Suppressor macrophage treated with lipopolysaccharide for 4 hours (primary cell): ENCODE results near the gene CRLF1.
"Not testable (repeated sequence)": the region's sequence is repeated elsewhere in the genome, so short reads cannot be mapped to it uniquely, and the experiment has no call there.

ENCODE experiments used
- DNase-seq: peaks from one replicate; pipeline ENCODE4 v3.0.0-alpha.2; 2020

CRLF1 gene

DNA sequence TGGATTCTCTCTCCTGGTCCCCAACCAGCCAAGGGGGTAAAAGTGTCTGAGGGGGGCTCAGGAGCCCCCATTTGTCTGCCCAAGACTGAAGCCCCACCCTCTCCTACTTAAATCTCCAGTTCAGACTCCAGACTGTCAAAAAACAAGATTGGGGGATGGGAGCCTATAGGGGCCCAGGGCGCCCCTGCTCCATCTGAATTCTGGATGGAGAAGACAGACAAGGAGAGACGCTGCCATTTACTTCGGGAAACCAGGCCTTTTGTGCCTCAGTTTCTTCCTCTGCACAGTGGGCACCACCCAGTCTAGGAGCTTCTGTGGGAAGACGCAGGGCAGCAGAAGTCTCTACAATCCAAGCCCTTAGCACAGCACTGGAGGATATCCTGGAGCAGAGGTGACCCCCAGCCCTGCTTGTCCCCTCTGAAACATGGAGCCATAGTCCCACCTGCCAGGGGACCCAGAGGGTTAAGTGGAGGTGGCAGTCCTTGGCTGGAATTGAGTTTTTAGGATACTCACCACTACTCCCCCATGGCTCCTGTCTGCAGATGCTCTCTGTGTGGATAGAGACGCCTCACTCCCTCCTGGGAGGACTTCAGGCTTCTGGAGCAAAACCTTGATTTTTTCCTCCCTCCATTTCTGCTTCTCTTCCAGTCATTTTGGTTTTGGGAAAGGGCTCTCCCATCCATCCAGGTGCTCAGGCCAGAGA lies 1.7 kb upstream of the CRLF1 start:
- DNase-seq: no peak

DNA sequence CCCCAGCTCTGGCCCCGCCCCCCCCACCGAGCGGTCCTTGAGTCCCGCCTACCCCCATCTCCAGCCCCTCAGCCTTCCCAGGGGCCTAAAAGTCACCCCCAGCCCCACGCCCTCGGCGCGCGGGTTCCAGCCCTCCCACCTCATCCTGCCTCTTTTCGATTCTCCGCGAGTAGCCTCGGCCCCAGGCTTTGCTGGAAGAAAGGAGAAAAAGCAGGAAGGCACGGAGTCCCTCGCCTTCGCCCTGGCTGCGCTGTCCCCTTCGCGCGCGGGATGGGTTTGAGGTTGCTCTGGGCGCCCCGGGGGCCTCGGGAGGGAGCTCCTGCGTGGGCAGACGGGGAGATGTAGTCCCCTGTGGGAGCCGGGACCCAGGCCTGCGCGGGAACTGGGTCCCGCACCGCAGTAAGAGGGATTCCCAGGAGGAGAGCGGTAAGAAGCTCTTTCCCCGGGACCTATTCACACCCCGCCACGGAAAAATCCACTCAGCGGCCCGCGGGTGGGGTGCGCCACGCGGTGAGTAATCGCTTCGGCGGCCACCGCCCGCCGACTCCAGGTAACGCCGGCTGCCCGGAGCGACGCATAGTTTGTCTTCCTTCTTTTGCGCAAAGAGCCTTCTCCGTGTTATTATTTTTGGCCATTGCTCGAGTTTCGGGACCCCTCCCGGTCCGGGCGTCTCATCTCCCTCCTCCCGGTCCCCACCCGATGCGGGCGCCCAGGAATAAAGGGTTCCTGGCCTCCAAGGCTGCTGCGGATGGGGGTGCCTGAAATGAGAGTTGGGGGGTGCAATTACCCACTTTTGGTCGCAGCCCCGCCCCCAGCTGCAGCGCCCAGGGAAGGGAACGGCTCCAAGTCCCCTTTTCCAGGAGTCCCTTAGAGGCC lies 865 bp upstream of the CRLF1 start:
- DNase-seq: no peak

DNA sequence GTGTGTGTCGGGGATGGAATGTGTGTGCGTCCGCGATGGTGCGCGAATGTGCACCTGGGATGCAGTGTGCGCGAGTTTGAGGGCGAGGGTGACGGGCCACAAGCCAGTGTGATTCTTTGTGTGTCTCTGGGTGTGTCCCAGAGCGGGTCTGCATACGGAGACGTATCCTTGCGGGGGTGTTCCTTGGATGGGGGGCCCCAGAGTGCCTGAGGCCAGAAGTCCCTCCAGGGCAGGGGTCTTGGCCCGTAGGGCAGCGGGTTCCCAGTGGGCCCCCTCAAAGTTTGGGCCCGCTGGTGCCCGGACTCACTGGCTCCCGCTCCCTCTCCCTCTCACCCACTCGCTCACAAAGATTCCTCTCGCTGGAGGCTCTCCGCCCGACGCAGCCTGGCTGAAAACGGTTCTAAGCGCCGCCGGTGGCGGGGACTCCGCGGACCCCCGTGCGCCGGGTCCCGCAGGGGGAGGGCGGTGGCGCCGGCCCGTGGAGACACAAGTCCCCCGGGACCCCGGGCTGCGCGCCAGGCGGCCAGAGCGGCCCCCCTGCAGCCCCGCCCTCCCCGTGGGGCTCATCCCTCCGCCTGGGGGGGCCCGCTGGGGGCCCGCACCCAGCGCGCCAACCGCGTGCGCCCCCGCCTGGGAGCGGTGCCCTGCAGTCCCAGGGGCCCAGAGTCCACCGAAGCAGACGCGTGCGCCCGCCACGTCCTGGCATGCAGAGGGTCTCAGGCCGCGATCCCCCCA lies 886 bp downstream of the CRLF1 start:
- DNase-seq: no peak

DNA sequence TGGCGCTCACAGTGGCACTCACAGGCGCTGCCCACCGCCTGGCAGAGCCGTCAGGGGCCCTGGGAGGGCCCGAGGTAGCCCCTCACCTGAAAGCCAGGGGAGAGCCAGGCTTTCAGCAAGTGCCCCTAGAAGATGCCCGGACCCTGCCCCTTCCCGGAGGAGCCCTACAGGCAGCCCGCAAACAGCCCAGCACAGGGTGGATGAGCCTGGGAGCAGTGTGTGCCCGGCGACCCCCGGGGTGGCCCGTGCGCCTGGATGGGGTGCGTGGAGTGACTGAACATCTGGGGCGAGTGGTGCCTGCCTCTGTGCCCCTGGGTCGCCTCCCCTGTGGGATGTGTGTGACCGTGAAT lies 1.4 kb downstream of the CRLF1 start:
- DNase-seq: no peak

DNA sequence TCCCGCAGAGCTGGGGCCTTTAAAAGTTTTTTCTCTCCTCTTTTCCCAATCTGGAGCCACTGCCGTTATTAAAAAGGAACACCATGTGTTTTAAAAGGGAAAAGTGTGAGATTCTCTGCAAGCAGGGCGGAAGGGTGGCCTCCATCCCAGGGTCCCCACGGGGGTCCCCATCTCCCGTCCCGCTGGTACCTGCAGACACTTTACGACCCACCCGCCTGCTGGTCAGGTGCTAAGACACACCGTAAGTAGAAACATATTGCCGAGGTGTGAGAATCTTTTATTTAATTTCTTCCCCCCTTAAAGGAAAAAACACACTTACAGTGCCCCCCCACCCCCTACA lies 1.8 kb downstream of the CRLF1 start:
- DNase-seq: no peak

DNA sequence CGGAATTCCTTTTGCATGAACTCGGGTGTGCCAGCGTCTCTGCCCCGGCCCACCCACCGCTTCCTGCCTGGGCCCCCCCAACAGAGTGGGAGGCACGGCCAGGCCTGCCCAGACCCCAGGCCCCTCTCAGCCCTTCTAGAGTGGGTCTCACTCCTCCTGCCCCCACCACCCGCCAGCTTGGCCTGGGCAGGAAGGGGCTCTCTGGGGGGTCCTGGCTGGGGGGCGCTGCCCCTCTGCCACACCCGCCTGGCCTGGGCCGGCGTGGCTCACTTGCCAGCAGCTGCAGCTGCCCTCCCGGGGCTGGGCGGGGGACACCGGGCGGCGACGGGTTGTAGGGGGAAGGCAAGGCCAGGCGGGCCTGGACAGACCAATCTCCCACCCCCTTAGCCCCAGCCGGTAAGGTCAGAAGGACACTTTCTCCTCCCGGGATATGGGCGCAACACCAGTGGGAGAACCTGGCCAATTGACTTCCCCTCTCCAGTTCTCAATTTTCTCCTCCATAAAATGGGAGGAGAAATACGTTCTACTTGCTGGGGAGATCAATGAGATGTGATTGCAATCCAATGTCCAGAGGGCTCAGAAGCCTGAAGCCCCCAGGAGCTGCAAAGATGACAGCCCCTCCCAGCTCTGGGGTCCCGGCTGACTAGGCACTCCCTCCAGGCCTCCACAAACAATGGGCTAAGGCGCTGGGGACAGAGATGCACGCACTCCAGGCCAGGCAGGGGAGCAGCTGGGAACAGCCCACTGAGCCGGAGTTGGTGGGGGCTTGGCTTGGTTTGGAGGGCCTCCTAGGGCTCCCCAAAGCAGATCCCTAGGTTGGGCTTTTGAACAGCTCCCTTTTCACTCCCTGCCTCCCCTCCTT lies 2.4 kb downstream of the CRLF1 start:
- no peak for DNase-seq

DNA sequence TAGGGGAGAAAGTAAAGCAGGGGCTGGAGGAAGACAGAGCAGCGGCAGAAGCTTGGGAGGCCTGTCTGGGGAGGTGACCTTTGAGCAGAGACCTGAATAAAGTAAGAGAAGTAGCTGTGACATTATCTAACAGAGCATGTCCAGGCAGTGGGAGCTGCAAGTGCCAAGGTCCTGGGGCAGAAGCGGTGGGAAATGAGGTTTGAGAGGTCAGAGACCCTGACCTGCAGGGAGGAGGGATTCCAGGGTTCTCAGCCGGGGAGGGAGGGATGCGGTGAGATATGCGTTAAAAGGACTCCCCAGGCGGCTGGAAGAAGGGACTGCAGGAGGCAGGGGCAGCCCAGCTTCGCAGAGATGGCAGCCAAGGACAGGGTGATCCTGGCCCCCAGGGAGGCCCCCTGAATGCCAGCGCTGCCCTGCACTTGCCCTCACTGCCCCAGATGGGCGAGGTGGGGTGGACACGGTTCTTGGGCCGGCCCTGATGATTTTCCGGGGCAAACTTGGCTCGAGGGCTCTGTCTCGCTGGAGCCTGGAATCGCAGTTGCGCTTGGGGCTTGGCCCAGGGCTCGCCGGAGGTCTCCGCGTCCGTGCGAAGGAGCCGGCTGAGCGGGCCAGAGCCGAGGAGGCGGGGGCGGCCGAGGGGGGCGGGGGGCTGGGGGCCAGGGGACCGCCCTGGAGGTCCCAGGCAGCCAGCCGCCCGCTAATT lies 3.2 kb downstream of the CRLF1 start:
- DNase-seq: peak; percentile 29

DNA sequence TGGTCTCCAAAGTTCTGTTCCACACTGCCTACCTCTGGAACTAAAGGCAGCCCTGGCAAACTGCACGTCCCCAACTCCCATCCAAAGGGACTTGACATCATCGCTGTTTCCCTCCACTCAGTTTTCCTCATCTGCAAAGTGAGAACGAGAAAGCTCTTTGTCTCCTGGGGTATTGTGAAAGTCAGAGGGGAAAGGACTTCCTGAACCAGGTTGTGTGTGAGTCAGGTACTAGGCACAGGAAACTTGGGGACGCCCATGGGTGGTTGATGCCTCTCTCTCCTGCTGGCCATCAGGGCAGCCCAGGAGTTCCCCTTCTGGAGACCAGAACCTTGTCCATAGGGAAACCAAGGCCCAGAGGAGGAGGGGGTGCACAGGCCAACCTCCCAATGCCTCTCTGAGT lies 4.7 kb downstream of the CRLF1 start:
- no peak for DNase-seq

DNA sequence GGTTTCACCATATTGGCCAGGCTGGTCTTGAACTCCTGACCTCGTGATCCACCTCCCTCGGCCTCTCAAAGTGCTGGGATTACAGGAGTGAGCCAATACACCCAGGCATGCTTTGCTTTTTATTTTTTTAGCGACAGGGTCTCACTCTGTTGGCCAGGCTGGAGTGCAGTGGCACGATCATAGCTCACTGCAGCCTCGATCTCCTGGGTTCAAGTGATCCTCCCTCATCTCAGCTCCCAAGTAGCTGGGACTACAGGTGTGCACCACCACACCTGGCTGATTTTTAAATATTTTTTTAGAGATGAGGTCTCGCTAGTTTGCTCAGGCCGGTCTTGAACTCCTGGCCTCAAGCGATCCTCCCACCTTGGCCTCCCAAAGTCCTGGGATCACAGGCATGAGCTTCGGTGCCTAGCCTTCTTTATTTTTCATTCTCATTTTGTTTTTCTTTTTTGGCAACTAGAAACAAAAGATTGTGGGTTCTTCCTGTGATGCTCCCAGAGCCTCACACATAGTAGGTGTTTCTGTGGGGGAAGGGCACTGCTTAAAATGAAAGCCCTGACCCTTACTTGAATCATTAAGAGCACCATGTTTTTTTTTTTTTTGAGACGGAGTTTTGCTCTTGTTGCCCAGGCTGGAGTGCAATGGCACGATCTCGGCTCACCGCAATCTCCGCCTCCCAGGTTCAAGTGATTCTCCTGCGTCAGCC lies 5.8 kb downstream of the CRLF1 start:
- not testable (repeated sequence) for DNase-seq

DNA sequence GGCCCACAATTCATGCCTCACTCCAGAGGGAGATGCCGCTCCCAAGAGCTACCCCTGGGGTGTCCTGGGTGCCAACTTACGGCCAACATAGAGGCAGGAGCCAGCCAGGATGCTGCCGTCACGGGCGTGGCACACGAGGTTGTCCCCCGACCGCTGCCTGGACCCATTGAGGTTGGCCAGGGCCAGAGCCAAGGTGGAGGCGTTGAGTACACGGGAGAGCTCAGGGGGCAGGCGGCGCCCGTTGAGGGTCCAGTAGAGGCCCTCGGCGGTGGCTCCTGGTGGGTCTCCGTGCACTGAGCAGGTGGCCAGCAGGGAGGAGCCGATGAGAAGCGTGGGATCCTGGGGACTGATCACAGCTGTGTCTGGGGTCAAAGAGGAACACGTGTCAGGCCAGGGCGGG lies 7.1 kb downstream of the CRLF1 start:
- no peak for DNase-seq

DNA sequence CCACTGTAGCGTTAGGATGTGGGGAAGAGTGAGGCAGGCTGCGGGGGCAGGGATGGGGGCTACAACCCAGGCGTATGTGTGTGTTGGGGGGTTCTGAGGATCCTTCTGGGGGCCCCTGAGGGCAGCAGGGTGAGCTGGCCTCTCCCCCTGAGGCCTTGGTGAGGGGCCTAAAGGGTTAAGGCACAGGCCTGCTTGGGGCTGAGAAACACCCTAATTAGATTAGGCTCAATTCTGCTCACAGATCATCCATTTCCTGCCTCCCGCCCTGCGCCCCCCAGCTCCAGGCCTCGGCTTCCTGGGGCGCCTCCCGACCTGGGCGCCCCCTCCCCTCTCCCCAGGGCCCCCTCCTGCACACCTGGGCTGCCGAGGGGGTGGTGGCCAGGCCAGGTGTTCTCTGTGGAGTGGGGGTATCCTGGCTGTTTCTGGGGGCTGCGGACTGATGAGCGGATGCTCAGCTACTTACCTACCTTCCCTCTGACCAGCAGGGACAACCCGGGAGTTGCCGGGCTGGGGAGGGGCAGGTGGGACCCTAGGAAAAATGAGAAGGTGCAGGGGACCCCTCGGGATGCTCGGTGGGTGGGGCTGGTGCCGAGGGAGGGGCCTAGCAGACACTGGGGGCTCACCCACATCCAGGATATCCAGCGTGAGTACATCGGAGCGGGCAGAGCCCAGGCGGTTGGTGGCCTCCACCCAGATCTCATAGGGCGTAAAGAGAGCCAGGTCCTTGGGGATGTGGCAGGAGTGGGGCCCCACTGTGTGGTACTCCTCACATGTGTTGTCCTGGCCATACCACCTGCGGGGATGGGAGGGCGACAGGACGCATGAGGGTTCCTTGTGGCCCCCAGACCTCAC lies 8.6 kb downstream of the CRLF1 start:
- DNase-seq: no peak

DNA sequence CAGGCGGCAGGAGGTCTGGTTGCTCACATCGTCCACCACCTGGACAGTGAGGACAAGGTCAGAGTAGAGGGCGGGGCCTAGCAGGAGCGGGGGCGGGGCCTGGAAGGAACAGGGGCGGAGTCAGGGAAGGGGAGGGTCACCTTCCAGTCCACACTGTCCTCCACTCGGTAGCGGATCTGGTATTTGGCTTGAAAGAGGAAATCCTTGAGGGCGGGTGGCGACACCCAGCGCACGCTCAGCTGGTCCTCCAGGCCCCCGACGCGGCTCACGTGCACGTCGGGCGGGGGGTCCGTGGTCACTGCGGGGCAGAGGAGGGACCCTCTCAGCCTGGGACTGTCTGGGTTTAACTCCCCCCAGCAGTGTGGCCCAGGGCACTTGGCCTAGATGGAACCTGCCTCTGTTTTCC lies 9.8 kb downstream of the CRLF1 start:
- DNase-seq: peak; percentile 73

DNA sequence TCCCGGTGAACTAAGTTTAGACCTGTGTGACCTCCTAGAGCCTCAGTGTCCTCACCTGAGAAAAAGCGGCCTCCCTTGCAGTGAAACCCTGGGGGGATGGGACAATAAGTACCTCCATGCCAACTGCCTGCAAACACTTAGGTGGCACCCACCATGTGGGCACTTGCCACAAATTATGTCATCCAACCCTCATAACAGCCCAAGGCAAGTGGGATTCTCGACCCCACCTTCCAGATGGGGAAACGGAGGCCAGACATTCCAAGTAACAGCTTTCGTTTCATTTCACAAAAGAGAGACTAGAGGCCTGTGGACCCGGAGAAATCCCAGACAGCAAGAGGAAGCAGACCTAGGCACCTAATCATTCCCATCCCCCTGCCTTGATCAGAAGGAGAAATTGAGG lies 11.1 kb downstream of the CRLF1 start:
- no peak for DNase-seq

DNA sequence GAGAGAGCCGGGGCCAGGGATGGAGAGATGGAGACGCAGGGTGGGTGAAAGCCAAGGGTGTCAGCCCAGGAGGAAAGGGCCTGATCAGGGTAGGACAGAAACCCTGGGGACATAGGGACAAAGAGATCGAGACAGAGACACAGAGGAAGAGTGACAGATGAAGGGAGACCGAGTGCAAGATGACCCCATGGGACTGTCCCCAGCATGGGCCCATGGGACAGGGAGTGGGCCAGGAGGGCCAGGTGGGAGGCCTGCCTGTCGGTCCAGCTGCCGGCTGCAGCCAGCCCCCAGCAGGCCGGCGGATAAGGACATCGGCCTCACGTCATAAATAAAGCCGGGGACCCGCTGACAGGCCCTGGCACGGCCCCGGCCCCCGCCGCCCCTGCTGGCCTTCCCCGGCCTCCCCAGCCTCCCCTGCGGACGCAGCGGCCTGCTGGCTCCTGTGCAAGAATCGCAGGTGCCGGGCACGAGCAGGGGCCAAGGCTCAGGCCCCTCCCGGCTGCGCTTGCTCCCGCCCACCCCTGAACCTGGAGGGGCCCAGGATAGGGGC lies 11.7 kb downstream of the CRLF1 start:
- no peak for DNase-seq

DNA sequence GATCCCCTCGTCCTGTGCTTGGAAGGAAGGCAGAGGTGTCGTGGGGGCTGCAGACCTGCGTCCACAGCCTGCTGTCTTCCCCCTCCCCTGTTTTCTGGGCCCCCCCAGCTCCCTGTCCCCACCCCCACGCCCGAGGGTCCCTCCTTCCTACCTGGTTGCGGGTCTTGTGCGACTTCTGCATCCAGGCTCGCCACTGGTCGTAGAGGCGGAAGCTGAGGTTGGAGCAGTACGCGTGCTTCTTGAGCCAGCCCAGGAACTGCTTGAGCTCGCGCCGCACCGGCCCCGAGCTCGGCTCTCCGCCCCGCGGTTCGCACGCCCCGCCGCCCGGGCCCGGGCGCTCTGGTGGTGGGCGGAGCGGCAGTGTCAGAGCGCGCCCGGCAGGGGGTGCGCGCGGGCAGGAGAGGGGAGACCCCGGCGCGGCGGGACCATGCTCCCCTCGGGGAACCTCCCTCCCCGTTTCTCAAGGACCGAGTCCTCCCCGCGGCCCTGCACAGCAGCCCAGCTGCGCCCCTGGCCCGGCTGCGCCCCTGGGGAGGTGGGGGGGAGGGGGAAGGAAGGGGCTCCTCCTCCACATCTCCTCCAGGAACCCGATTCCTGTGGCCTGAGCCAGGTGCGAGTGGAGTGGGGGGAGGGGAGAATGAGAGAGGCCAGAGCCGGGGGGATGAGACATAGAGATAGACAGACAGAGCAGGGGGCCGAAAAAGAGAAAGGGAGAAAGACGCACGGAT lies 12.3 kb downstream of the CRLF1 start:
- DNase-seq: peak; percentile 84

DNA sequence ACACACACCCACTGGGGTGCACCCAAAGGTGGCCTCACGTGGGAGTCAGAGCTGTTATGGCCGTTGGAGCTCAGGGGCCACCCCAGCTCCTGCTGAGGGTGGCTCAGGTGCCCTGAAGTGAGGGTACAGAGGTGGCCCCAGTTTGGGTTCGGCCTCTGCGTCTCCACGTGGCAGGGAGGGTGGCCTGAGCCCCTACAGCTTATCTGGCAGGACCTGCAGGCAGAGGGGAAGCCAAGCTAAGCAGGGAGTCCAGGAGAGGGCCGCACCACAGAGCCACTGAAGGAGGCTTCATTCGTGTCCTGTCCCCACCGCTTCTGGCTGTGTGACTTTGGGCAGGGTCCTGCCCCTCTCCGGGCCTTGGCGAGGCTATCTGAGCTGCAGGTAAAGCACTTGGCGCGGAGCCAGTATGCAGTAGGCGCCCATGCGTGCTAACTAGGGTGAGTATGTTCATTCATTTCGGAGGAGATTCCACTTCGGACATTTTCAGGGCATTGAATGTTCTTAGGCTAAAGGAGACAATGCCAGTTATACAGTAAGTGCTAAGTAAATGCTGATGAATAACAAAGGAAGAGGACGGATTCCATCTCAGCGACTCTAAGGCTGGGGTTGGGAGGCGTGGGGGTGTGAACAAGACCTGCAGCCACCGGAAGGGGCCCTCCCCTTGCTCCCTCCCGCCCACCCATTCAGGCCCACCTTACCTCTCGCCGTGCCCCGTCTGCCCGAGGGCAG lies 13.1 kb downstream of the CRLF1 start:
- no peak for DNase-seq

DNA sequence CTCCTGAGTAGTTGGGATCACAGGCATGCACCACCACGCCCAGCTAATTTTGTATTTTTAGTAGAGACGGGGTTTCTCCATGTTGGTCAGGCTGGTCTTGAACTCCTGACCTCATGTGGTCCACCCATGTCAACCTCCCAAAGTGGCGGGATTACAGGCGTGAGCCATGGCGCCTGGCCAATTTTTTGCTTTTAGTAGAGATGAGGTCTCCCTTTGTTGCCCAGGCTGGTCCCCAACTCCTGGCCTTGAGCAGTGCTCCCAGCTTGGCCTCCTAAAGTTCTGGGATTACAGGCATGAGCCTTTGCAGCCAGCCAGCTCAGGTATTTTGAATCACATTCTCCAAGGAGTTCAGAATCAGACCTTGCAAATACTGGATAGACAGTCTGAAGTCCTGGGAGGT lies 13.9 kb downstream of the CRLF1 start:
- not testable (repeated sequence) for DNase-seq

DNA sequence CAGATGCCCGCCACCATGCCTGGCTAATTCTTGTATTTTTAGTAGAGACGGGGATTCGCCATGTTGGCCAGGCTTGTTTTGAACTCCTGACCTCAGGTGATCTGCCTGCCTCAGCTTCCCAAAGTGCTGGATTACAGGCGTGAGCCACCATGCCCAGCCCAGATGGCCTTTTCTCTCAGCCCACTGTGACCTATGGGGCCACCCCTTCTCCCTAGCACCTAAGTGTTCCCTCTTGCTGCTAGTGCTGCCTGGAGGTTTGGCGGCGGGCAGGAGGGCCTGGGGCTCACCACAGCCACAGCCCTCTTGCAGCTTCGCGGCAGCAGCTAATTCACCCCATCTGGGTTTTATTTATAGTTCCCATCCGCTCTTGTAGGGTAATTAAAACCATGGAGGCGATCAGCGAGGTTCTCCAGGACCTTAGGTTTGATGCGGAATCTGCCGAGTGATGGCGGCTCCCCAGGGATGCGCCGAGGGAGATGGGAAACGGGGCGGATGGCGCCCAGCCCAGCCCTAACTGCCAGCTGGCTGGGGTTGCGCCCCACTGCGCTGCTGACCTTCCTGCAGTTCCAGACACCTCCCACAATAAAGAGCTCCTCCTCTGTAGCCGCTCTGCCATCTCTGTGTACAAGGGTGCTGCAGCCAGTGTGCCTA lies 14.7 kb downstream of the CRLF1 start:
- no peak for DNase-seq
